Measurements from ENCODE around the gene GZMB.
"Not testable (repeated sequence)": the region's sequence is repeated elsewhere in the genome, so short reads cannot be mapped to it uniquely, and the experiment has no call there.

Gene GZMB

DNA sequence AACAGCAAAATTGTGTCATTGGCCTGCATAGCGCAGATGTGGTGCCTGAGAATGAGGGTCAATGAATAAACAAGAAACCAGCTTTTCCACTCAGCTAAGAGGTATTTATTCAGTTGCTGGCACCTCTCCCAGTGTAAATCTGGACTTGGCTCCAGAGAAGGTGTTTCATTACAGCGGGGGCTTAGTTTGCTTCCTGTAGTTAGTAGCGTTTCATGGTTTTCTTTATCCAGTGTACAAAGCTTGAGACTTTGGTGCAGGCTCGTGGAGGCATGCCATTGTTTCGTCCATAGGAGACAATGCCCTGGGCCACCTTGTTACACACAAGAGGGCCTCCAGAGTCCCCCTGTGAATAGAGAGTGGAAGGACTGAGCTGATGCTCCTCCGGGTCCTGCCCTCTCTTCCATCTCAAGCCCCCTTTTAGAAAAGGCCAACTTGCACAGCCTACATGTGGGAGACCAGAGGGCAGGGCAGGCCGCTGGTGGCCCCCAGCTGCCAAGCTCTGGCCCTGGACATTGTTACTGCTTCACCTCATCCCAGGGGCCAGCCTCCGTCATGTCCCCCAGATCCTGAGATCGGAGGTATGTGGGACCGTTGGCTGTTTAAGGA lies 3.0 kb downstream of the GZMB start:
- DNase-seq = no peak

DNA sequence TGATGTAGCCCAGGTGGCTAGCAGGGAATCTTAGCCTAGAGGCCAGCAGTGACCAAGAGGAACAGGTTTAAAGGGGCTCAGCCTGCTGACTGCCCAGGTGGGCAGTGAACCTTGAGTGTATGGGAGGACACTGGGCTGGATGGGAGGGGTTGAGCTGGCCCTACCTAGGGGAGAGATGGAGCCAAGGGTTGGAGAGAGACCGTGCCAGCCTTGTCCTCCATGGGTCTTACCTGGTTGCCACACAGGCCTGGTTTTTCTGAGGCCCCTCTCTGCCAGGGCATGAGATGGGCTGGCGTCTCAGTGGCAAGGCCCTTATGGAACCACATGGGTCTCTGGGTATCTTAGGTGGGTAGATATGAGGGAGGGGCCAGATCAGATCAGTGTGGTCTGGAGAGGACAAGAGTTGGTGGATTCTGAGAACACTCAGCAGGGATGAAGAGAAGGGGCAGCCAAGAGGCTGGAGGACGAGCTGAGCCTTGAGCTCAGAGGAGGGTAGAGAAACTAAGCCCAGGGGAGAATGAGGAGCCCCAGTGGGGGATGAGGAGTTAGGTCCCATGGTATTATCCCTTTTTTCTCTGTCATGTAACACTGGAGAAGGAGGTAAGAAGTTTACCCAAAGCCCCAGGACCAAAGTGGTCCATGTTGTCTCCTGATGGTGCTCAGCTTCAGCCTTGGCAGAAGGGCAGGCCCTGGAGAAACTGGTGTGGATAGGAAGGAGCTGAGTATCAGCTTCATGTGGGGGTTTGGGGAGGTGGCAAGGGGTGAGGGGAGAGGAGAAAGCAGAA lies 3.7 kb downstream of the GZMB start:
- DNase-seq = no peak

DNA sequence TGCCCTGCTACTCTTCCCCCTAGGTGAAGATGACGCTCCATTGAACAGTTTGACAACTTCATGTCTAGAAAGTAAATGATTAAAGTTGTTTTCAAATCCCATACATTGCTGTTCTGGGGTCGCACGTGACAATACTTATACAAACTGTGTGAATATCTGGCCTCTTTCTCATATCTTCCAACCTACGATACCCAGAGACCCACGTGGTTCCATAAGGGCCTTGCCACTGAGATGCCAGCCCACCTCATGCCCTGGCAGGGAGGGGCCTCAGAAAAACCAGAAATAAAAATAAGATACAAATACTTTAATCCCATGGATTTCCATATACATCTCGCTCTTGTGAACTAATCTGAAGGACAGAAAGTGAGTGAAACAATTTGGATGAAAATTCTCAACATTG lies 4.5 kb downstream of the GZMB start:
- no peak for DNase-seq

DNA sequence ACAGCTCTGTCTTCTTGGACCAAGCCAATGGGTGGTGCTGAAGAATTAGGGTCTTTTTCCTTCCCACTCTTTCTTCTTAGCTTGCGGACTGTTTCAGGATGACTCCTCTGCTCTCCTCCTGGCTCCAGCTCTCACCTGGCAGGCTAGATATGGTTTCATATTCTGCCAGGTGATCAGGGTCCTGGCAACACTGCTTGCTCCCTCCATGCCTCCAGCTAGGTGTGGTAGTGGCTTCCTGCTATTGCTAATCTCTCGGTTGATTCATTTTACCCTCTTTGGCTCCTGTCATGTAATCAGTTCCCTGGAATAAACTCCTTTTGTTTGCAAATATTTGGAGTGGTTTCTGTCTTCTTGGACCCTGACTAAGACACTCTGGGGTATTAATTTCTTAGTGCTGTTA lies 20.2 kb downstream of the GZMB start:
- DNase-seq = no peak

DNA sequence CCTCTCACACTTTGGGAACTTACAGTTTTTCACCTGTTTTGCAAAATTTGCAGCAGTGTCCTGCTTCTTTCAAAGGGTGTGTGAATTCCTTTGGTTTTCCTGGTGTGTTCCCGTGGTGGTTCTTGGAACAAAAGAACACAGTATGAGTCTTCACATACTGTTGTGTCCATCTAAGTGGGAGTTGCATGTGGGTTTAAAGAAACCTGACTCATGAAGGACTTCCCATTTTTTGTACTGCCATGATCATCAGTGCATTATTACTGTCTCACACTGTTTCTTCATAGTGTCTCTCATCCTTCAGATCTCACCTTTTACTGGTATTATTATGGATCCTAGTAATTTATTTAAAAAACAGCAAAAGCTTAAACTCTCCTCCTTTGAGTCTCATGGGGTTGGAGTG lies 20.7 kb downstream of the GZMB start:
- no peak for DNase-seq

DNA sequence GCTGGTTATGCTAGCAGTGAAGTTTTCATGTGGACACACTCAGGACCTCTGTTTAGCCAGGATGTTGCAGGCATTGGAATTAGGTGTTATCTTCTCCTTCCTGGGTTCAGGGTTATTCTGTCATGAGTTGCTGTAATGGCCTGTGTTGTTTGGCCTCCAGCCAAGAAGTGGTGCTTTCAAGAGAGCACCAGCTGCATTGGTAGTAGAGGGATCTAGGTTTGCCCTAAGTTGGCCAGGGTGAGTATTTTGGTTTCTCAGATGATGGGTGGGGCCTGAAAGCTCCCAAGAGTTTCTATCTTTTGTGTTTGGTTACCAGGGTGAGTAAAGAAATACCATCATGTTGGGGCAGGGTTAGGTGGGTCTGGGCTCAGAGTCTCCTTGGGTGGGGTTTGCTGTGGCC lies 21.8 kb downstream of the GZMB start:
- no peak for DNase-seq

DNA sequence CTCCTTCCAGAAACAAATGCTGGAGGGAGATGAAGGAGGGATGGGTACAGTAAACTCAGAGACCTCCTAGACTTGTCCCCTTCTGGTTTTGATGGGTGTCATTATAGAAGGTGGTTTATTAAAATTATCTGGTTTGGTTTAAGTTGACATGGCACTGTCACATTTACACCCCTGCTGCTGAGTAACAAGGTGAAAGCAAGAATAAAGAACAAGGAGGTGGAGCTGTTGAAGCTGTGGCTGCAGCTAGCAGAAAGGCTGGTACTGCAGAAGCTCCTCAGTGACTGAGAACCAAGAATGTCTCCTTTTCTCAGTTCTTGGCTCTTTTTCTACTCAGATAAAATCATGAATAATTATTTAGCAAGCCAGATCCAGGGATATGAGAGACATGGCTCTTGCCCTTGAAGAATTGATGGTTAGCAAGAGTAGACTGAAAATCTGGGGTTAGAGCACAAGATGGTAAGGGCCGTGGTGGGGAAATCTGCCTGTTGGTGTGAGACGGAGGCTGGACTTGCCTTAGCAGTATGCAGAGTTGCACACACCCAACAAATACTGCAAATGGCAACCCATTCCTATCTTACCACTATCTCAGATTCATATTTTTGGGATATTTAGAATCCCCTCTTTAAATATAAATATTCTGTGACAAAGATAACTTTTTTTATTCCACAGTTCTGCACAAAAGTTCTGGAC lies 24.2 kb downstream of the GZMB start, which contains the start of gene GZMH:
Gene GZMH (minus strand): TSS at position 31 of the 690 bp plus-strand sequence. CDS start 72 bp downstream, outside the sequence.
- DNase-seq = no peak

DNA sequence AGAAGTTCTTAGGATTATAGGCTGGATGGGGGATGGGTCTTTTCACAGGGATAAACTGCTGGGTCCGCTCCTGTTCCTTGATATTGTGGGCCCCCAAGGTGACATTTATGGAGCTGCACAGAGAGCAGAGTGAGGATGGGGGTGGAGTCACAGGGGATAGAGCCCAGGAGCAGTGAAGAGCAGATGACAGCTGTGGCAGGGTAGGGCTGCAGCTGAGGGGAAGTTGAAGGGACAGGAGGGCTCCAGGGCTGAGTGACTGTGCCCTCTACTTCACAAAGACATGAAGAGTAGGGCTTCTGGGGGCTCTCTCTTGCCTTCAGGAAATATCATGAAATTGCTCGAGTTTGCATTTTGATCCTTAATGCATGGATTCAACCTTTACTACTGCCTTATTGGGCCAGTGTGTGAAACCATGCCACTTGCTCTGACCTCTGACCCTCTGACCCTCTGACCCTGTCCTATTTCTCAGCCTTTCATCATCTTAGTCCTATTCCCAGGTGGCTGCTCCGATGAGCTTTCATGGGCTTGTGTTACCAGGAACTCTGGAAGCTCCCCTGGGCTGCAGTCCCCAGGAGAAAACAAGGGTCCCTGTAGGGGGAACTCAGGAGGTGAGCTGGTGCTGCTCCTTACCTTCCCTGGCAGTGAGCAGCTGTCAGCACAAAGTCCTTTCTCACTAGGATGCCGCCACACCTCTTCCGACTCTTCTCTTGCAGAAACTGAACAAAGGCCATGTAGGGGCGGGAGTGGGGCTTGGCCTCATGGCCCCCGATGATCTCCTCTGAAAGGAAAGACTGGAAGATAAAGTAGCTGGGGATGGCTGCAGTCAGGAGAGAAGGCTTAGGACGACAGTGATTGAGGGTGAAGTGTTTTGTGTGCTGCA lies 26.1 kb downstream of the GZMB start:
- no peak for DNase-seq

DNA sequence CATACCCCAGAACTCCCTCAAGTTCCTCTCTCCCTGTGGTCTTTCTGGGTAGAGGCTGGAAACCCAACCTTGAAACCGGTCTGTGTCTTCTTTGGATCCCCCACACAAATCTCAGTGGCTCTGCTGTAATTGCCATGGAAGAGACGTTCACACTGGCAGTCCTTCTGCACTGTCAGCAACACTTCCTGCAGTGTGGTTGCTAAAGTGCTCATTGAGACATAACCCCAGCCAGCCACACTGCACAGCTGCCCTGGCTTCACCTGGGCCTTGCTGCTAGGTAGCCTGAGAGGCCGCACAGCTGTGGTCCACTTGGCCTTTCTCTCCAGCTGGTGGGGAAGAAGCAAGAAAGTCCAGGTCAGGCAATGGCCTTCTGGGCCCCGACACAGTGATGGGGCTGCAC lies 26.9 kb downstream of the GZMB start:
- no peak for DNase-seq

DNA sequence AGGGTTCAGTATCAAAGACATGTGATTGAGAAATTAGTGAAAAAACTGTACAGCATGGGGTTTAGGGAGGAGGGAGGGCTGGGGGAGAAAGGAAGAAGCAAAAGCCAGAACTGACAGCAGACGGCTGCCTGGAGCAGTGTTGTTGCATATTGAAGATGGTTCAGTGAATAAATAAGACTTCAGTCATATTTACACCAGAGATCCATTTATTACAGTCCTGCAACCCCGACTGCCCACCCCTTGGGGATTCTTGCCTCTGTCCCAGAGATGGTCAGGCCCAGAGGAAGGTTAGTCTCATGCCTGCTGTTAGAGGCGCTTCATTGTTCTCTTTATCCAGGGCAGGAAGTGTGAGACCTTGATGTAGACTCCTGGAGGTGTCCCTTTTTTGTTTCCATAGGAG lies 27.7 kb downstream of the GZMB start:
- DNase-seq = no peak

DNA sequence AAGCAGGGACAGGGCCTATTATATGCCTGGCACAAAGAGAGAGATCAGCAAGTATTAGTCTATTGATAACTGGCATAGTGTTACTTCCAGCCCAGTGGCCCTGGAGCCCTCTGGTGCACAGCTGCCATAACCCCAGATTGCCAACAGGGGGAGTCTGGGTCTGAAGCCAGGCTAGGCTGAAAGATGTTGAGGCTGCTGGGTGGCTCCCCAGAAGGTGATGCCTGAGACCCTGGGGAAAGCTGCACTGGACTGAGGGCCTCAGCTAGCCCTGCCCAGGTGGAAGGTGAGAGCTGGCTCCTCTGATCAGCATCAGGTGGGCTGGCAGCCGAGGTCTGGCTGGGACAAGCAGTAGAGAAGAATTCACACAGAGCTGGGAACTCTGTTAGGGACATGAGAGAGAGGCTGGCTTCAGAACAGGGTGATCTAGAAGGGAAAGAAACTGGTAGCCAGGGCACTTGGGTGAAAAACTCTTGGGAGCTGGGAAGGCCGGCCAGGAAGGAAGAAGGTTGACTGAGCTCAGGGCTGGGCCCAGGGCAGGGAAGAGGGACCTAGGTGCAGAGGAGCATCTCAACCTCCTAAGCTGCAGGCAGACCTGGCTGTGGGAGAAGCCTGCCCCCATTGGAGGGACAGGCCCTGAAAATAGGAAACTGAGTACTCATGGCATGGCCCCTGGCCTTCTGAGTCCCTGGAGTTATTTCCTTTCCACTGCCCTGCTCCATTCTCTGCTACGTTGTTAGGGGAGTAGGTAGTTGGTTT lies 28.4 kb downstream of the GZMB start:
- no peak for DNase-seq

DNA sequence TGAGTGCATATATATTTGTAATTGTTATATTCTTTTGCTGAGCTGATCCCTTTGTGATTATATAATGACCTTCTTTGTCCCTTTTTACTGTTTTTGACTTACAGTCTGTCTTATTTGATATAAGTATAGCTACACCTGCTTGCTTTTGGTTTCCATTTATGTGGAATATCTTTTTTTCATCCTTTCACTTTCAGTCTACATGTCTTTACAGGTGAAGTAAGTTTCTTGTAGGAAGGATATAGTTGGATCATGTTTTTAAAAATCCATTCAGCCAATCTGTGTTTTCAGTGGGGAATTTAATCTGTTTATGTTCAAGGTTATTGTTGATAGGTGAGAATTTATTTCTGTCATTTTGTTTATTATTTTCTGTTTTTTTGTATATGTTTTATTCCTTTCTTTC lies 36.6 kb downstream of the GZMB start:
- DNase-seq = no peak

DNA sequence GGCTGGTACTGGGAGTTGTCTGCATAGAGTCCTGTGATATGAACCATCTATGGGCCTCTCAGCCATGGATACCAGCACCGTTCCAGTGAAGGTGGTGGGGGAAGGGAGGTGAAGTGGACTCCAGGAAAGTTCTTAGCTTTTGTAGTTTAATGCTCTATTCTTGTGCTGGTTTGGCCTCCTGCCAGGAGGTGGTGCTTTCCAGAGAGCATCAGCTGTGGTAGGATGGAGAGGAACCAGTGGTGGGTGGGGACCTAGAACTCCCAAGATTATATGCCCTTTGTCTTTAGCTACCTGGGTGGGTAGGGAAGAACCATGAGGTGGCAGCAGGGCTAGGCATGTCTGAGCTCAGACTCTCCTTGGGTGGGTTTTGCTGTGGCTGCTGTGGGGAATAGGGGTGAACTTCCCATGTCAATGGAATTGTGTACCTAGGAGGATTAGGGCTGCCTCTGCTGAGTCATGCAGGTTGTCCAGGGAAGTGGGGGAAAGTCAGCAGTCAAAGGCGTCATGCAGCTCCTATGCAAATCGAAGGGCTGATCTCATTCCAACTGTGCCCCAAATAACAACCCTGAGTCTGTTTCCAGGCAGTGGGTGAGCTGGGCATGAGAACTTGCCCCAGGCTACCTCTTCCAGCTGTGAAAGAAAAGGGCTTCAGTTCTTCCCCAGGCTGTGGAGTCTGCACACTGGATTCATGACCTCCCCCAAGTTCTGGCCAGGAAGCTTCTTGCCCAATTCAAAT lies 38.7 kb downstream of the GZMB start:
- no peak for DNase-seq

DNA sequence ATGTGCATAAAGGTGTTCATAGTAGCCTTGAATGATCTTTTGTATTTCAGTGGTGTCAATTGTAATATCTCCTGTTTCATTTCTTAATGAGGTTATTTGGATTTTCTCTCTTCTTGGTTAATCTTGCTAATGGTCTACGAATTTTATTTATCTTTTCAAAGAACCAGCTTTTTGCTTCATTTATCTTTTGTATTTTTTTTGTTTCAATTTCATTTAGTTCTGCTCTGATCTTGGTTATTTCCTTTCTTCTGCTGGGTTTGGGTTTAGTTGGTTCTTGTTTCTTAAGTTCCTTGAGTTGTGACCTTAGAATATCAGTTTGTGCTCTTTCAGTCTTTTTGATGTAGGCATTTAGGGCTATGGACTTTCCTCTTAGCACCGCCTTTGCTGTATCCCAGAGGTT lies 43.0 kb downstream of the GZMB start:
- DNase-seq = not testable (repeated sequence)

DNA sequence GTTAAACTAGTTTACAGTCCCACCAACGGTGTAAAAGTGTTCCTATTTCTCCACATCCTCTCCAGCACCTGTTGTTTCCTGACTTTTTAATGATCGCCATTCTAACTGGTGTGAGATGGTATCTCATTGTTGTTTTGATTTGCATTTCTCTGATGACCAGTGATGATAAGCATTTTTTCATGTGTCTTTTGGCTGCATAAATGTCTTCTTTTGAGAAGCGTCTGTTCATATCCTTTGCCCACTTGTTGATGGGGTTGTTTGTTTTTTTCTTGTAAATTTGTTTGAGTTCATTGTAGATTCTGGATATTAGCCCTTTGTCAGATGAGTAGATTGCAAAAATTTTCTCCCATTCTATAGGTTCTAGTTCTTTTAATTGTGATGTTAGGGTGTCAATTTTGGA lies 49.6 kb downstream of the GZMB start:
- not testable (repeated sequence) for DNase-seq
